Activated CD4-positive, alpha-beta T cell treated with anti-CD3 and anti-CD28 coated beads, Interleukin-2, amount 10 ng/mL, durations not matched to agents 24 days and 14 days (primary cell): ENCODE results near the gene PSAPL1. TPM values are rescaled to one million over a fixed set of nuclear protein-coding genes. Genes with fewer than 3 reads are reported as not detected.

Experiments used
- DNase-seq: peaks from one replicate; pipeline ENCODE4 v3.0.0; 2022
- H3K27ac Mint-ChIP-seq: one replicate; pipeline ENCODE4 v1.8.0; 2022; ENCODE audit warnings: mild to moderate bottlenecking, mixed read lengths
- H3K27me3 Mint-ChIP-seq: one replicate; pipeline ENCODE4 v1.8.0; 2022; ENCODE audit warnings: mixed read lengths
- H3K36me3 Mint-ChIP-seq: one replicate; pipeline ENCODE4 v1.8.0; 2022; ENCODE audit warnings: low read depth, mild to moderate bottlenecking, mixed read lengths
- H3K4me1 Mint-ChIP-seq: one replicate; pipeline ENCODE4 v1.8.0; 2021; ENCODE audit warnings: mixed read lengths
- H3K4me3 Mint-ChIP-seq: one replicate; pipeline ENCODE4 v1.8.0; 2022; ENCODE audit warnings: mild to moderate bottlenecking, moderate library complexity, mixed read lengths
- H3K9me3 Mint-ChIP-seq: one replicate; pipeline ENCODE4 v1.8.0; 2021; ENCODE audit warnings: mixed read lengths
- intact Hi-C: fragments of 100-400 bp; cut with micrococcal nuclease; formaldehyde crosslinking; loops from one replicate; pipeline ENCODE4 v1.15.1; 2023
- total RNA-seq: library from RNA; stranded (reverse); gene quantifications from 2 replicates; pipeline ENCODE4 v1.2.3, GENCODE V29; 2022

PSAPL1 gene, protein sequence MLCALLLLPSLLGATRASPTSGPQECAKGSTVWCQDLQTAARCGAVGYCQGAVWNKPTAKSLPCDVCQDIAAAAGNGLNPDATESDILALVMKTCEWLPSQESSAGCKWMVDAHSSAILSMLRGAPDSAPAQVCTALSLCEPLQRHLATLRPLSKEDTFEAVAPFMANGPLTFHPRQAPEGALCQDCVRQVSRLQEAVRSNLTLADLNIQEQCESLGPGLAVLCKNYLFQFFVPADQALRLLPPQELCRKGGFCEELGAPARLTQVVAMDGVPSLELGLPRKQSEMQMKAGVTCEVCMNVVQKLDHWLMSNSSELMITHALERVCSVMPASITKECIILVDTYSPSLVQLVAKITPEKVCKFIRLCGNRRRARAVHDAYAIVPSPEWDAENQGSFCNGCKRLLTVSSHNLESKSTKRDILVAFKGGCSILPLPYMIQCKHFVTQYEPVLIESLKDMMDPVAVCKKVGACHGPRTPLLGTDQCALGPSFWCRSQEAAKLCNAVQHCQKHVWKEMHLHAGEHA
- not detected in 2 replicates for total RNA-seq

DNA sequence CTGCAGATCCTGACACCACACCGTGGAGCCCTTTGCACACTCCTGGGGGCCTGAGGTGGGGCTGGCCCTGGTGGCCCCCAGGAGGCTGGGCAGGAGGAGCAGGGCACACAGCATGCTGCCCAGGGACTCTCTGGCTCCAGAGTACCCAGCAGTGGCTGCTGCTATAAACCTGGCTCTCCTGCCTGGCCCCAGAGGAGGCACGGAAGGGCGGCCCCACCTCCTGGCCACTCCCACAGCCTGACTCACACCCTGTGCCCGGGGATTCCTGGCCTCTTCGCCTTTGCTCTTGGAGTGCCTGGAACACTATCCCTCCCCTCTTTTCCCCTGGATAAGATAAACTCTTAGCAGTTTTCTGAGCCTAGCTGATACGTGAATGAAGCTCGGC lies at the start of gene PSAPL1:
Gene PSAPL1, minus strand, starts transcription at position 165 of the 385 bp plus-strand sequence. Its CDS starts 51 bp downstream, at position 114.
- no peaks in the 10 kb centered on the region for H3K4me1 Mint-ChIP-seq
- no peak within 1 kb of the TSS for H3K27ac Mint-ChIP-seq
- no peaks in the 10 kb centered on the region for H3K9me3 Mint-ChIP-seq

DNA sequence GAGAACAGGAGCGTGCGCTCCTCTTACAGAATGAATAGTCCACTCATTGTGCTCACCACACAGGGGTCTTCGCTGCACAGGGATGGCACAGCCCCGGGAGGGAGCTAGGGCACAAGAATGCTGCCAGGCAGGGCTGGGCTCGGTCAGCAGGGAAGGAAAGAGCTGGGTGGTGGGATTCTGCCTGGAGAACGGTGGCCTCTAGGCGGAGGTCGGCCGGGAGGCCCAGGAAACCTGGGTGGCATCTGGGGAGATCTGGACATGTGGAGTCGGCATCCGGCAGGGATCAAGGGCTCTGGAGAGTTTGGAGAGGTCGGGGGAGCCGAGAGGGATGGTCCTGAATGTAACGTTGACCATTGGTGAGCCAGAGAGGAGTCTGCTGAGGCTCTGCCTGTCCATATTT lies 46.5 kb upstream of the PSAPL1 start:
- H3K27me3 Mint-ChIP-seq = no peaks in the 10 kb centered on the region
- intact Hi-C loops = no loop called here
- no peaks in the 10 kb centered on the region for H3K4me1 Mint-ChIP-seq
- DNase-seq = no peak
- no peaks in the 10 kb centered on the region for H3K9me3 Mint-ChIP-seq
- no peak overlapping the region for H3K4me3 Mint-ChIP-seq
- H3K27ac Mint-ChIP-seq = no peak overlapping the region
- H3K36me3 Mint-ChIP-seq = no peaks in the 10 kb centered on the region

More for the DNA sequence above, at the start of gene PSAPL1:
- Mint-ChIP-seq H3K27me3 (no peaks in the 10 kb centered on the region), H3K36me3 (no peaks in the 10 kb centered on the region), H3K4me3 (no peak within 1 kb of the TSS)
- intact Hi-C loops = no loop called here
- DNase-seq = no peak

DNA sequence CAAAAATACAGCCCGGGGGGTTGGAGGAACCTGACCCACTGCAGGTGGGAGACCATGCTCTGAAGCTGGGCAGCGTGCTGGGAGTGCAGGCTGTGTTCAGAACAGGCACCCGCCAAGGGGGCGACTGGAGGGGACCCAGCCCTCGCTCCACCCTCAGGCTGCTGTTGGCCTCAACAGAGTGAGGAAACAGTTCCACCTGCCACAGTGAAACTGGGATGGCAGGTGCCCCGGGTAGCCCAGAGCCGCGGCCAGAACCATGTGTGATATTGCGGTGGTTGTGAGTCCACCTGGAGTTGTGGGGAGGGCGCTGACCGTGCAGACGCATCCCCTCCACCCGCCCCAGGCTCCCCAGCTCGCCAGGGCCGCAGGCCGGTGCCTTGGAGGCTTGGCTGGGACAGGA lies 45.7 kb upstream of the PSAPL1 start:
- Mint-ChIP-seq H3K27ac (no peak overlapping the region), H3K4me3 (no peak overlapping the region), H3K4me1 (no peaks in the 10 kb centered on the region), H3K9me3 (no peaks in the 10 kb centered on the region), H3K36me3 (no peaks in the 10 kb centered on the region), H3K27me3 (no peaks in the 10 kb centered on the region)
- intact Hi-C loops = no loop called here
- no peak for DNase-seq

DNA sequence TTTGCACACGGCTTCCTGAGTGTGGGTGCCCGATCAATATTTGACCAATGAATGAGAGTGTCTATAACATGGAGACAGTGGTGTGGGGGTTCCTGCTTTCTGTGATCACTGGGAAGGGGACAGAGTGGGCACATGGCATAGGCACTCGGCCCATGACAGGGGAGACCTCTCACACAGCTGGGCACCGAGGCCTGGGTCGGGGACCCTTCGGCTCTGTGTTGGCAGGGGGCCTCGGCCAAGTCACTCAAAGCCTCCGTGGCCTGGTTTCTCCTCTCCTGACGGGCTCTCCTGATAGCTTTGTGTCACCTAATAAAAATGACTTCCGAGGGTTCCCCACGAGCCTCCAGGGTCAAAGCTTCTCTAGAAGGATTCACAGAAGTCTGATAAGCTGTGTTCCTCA lies 43.9 kb upstream of the PSAPL1 start:
- no peaks in the 10 kb centered on the region for H3K27me3 Mint-ChIP-seq
- H3K4me3 Mint-ChIP-seq = no peak overlapping the region
- DNase-seq = no peak
- H3K36me3 Mint-ChIP-seq = no peaks in the 10 kb centered on the region
- H3K27ac Mint-ChIP-seq = no peak overlapping the region
- H3K4me1 Mint-ChIP-seq = no peaks in the 10 kb centered on the region
- no peaks in the 10 kb centered on the region for H3K9me3 Mint-ChIP-seq
- intact Hi-C loops = no loop called here

DNA sequence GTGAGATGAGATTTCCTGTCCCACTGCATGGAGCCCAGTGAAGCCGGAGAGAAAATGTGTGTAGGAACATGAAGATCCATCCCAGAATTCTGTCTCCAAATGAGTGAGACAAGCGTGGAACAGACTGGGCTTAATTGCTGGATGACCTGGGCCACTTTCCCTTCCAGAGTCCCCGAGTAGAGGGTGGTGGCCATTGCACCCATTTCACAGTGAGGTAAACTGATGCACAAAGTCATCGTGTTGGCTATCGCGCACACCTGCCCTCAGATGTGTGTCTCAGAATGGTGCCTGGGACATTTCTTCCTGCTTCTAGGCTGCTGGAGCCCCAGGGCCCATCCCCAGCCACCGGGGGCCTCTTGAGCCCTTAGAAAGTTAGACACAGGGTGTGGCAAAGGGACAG lies 43.0 kb upstream of the PSAPL1 start:
- intact Hi-C loops = no loop called here
- Mint-ChIP-seq H3K36me3 (no peaks in the 10 kb centered on the region), H3K4me1 (no peaks in the 10 kb centered on the region), H3K9me3 (no peaks in the 10 kb centered on the region), H3K4me3 (no peak overlapping the region), H3K27me3 (no peaks in the 10 kb centered on the region), H3K27ac (no peak overlapping the region)
- no peak for DNase-seq

DNA sequence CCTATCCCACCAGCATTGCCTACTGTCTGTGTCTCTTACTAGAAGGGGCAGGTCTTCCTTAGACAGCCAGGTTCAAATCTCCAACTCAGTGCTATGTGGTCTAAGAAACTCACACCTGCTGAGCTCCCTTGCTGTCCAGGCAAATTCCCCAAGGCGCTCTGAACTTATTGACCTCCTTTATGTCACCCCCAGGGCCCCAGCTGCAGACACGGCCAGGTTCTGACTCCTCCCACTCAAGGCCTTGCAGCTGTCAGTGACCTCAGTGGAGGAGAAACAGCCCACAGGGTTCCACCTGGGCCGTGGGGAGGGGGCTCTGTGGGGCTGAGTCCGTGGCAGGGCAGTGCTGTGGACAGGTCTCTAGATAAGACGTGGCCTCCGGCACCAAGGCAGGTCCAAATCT lies 42.1 kb upstream of the PSAPL1 start:
- Mint-ChIP-seq H3K36me3 (no peaks in the 10 kb centered on the region), H3K4me1 (no peaks in the 10 kb centered on the region), H3K4me3 (no peak overlapping the region), H3K27ac (no peak overlapping the region), H3K27me3 (peaks cover 4% of the 10 kb centered on the region), H3K9me3 (no peaks in the 10 kb centered on the region)
- no peak for DNase-seq
- intact Hi-C loops = no loop called here

DNA sequence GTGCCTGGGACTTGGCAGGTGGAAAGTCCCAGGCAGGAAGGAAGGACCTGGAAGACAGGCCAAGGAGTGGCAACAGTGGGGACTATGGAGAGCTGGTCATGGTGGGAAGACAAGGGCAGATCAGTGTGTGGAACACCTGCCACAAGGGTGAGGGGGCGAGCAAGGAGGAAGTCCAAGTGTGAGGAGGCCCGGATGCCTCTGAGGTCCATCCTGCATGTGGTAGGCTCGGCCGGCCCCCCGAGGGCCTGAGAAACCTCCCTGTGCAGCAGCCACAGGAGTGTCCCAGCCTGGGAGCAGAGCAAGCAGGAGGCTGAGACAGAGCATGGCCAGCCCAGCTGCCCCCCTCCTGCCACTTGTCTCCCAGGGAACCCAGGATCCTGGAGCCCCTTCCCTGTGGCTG lies 40.5 kb upstream of the PSAPL1 start:
- no peaks in the 10 kb centered on the region for H3K4me1 Mint-ChIP-seq
- H3K27ac Mint-ChIP-seq = no peak overlapping the region
- H3K9me3 Mint-ChIP-seq = no peaks in the 10 kb centered on the region
- peaks cover 4% of the 10 kb centered on the region for H3K27me3 Mint-ChIP-seq
- H3K36me3 Mint-ChIP-seq = no peaks in the 10 kb centered on the region
- no peak for DNase-seq
- intact Hi-C loops = no loop called here
- H3K4me3 Mint-ChIP-seq = no peak overlapping the region

DNA sequence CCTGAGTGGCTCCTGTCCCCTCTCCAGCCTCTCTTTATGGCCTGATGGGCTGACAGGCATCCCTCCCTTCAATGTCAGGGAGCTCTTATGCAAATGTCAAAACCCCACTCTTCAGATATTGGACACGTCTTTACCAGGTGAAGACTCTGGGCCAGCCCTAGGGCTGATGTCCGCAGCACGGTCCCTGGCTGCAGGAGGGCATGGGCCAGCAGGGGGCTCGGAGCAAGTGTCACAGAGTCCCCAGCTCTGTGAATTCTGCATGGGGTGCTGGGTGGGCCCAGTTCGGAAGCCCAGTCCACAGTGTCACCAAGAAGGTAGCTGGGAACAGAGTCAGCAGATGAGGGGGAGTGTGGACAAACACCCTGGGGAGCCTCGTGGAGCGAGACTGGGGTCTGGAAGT lies 39.6 kb upstream of the PSAPL1 start:
- intact Hi-C loops = no loop called here
- Mint-ChIP-seq H3K27ac (no peak overlapping the region), H3K27me3 (peaks cover 4% of the 10 kb centered on the region), H3K4me1 (no peaks in the 10 kb centered on the region), H3K4me3 (no peak overlapping the region), H3K36me3 (no peaks in the 10 kb centered on the region), H3K9me3 (no peaks in the 10 kb centered on the region)
- no peak for DNase-seq

DNA sequence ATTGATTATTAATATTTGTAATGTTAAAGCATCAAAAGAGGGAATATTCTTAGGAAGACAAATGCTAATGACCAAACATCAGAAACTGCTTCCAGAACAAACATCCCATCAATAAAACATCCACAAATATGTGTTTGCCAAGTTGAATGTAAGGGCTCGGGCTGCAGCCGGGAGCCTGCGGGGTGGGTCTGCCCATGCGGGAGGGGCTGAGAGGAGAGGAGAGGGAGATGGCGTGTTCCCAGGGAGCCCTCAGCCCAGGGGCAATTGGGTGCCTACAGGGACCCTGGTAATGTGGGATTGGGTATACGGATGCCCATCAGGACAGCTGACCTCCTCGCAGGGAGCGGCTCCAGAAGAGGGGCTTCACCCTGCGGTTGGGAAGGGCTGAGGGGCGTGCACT lies 38.4 kb upstream of the PSAPL1 start:
- H3K9me3 Mint-ChIP-seq = no peaks in the 10 kb centered on the region
- intact Hi-C loops = no loop called here
- no peak overlapping the region for H3K4me3 Mint-ChIP-seq
- DNase-seq = no peak
- H3K27ac Mint-ChIP-seq = no peak overlapping the region
- peaks cover 4% of the 10 kb centered on the region for H3K27me3 Mint-ChIP-seq
- H3K4me1 Mint-ChIP-seq = no peaks in the 10 kb centered on the region
- H3K36me3 Mint-ChIP-seq = no peaks in the 10 kb centered on the region

DNA sequence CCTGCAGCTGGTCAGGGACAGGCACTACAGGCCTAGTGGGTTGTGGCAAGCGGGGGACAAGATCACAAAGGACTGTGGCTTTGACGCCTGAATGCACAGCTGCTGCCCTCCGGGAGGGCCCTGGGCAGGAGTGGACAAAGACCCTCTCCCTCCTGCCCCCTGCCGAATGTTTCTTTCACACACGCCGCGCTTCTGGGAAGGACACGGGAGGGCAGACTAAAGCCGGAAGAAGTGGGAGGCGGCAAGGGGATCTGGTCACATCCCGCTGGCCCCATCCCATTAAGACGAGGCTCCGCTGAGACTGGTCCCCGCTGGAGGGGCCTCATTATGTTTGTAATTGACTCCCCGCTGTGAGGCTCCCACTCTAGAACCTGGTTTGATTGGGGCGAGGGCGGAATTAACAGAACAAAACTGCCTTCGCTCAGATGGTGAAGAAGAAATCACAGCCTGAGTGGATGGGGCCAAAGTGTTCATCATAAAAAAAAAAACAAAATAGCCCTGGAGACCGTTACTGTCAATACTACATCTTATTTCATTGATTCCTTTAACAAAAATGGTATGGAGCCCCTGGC lies 37.8 kb upstream of the PSAPL1 start:
- H3K9me3 Mint-ChIP-seq = no peaks in the 10 kb centered on the region
- intact Hi-C loops = no loop called here
- DNase-seq = no peak
- H3K4me3 Mint-ChIP-seq = no peak overlapping the region
- H3K36me3 Mint-ChIP-seq = no peaks in the 10 kb centered on the region
- H3K27ac Mint-ChIP-seq = no peak overlapping the region
- no peaks in the 10 kb centered on the region for H3K4me1 Mint-ChIP-seq
- peaks cover 4% of the 10 kb centered on the region for H3K27me3 Mint-ChIP-seq

DNA sequence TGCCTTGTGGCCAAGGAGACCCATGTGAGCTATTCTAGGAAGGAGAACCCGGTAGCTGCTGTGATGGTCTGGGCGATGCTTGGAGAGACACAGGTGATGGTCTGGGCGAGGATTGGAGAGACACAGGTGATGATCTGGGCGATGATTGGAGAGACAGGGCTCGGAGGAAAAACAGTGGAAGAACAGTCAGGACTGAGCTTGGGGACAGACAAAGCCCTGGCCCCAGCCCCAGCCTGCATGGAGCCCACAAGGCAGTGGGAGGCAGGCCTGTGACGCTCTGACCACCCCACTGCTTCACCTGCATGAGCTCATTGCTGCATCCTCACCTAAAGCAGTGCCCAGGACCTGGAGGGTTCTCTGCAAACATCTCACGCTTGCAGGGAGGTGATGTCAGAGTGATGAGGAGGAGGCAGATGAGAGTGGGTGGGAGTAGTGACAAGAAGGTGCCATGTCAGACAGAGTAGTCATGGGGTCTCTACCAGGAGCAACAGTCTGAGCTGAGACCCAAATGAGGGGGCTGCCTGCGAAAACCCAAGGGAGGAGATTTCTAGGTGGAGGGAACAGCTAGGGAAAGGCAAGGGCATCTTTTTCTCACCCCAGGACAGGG lies 35.9 kb upstream of the PSAPL1 start:
- Mint-ChIP-seq H3K27ac (no peak overlapping the region), H3K4me1 (no peaks in the 10 kb centered on the region), H3K27me3 (peaks cover 4% of the 10 kb centered on the region), H3K4me3 (no peak overlapping the region), H3K9me3 (no peaks in the 10 kb centered on the region), H3K36me3 (no peaks in the 10 kb centered on the region)
- DNase-seq = no peak
- intact Hi-C loops = no loop called here

DNA sequence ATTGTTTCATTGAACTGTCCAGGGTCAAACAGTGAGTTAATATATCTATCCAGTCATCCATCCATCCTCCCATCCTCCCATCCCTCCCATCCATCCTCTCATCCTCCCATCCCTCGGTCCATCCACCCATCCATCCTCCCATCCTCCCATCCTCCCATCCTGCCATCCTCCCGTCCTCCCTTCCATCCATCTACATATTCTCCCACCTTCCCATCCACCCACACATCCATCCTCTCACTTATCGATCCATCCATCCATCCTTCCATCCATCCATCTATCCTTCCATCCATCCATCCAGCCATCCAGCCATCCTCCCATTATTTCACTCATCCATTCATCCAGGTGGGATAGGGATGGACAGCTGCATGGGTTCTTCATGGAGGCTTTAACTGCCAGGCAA lies 35.4 kb upstream of the PSAPL1 start:
- no peaks in the 10 kb centered on the region for H3K4me1 Mint-ChIP-seq
- peaks cover 4% of the 10 kb centered on the region for H3K27me3 Mint-ChIP-seq
- H3K27ac Mint-ChIP-seq = no peak overlapping the region
- no peaks in the 10 kb centered on the region for H3K36me3 Mint-ChIP-seq
- no peak overlapping the region for H3K4me3 Mint-ChIP-seq
- intact Hi-C loops = no loop called here
- DNase-seq = no peak
- no peaks in the 10 kb centered on the region for H3K9me3 Mint-ChIP-seq

DNA sequence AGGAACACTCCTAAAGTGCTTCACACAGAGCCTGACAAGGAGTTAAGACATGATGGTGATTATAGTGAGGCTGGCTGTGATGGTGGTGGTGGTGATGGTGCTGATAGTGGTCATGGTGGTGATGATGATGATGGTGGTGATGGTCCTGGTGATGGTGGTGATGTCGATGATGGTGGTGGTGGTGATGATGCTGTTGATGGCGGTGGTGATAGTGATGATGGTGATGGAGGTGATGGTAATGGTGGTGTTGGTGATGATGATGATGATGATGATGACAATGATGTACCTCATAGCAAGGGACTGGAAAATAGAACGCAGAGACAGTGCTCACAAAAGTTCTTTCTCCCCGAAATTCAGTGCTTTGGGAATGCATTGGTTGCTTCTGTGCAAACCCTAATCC lies 34.3 kb upstream of the PSAPL1 start:
- H3K9me3 Mint-ChIP-seq = no peaks in the 10 kb centered on the region

DNA sequence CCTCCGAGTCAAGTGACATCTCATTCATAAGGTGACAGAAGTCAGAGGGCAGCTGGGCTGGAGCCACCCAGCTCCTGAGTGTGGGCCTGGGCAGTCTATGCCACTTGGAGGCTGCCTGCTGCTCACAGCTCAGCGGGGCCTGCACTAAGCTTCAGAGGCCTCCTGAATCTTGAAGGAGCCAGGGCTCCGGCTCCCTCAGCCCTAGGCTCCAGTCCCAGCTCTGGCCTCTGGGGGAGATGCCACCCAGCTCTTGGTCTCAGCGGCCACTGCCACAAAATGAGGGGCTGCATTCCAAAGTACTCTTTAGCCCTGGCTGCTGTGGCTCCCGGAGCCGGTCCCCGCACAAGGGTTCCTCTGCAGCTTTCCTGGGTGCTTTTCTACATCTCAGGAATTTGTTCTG lies 32.7 kb upstream of the PSAPL1 start:
- H3K4me1 Mint-ChIP-seq = no peaks in the 10 kb centered on the region
- no peaks in the 10 kb centered on the region for H3K9me3 Mint-ChIP-seq

More for the DNA sequence above, 34.3 kb upstream of the PSAPL1 start:
- intact Hi-C loops = no loop called here
- Mint-ChIP-seq H3K36me3 (no peaks in the 10 kb centered on the region), H3K27ac (no peak overlapping the region), H3K27me3 (peaks cover 4% of the 10 kb centered on the region), H3K4me3 (no peak overlapping the region), H3K4me1 (no peaks in the 10 kb centered on the region)
- no peak for DNase-seq

More for the DNA sequence above, 32.7 kb upstream of the PSAPL1 start:
- H3K36me3 Mint-ChIP-seq = no peaks in the 10 kb centered on the region
- H3K27me3 Mint-ChIP-seq = peaks cover 4% of the 10 kb centered on the region
- H3K4me3 Mint-ChIP-seq = no peak overlapping the region
- H3K27ac Mint-ChIP-seq = no peak overlapping the region
- DNase-seq = no peak
- intact Hi-C loops = no loop called here
